H1 (cell line): ENCODE data around the gene GRK3. TPM values are rescaled to one million over a fixed set of nuclear protein-coding genes. Genes with fewer than 3 reads are reported as not detected.

Experiments used
- CTCF ChIA-PET: fragments of 300-600 bp; sonication (Branson Sonifier 250); formaldehyde crosslinking; loops from one replicate; lab custom pipeline; 2021; ENCODE audit not compliant: partially characterized antibody; lab: Charles Lee
- POLR2A ChIA-PET: fragments of 300-600 bp; sonication (Branson Sonifier 250); formaldehyde crosslinking; loops from one replicate; lab custom pipeline; 2021; ENCODE audit warnings: inconsistent platforms; ENCODE audit not compliant: partially characterized antibody; lab: Charles Lee
- DNase-seq, 2 experiments: peaks; one replicate each; pipeline versions ENCODE4 v3.0.0 to v3.0.0-alpha.2; 2010 to 2022; ENCODE audit warnings: low spot score in 2 of 2, low read depth in 1 of 2, mixed read lengths in 1 of 2
- FAIRE-seq: peaks from 2 replicates; lab custom pipeline; 2011; peaks lifted over from hg19 to GRCh38; lab: Jason Lieb, UNC
- H2AFZ ChIP-seq: 2 replicates; pipeline ENCODE4 v1.8.1; 2012; ENCODE audit warnings: low read length, inconsistent platforms
- H2AK5ac ChIP-seq: 2 replicates; pipeline ENCODE4 v1.6.1; 2013; ENCODE audit warnings: low read depth, low read length
- H2BK120ac ChIP-seq: replicated peaks from 2 replicates; pipeline ENCODE3; 2013; ENCODE audit warnings: low read depth, low read length, inconsistent platforms
- H2BK12ac ChIP-seq: 2 replicates; pipeline ENCODE4 v1.6.1; 2013; ENCODE audit warnings: low read depth, low read length
- H2BK15ac ChIP-seq: 2 replicates; pipeline ENCODE4 v1.6.1; 2013; ENCODE audit warnings: low read length
- H2BK20ac ChIP-seq: 2 replicates; pipeline ENCODE4 v1.6.1; 2013; ENCODE audit warnings: low read length
- H2BK5ac ChIP-seq: 2 replicates; pipeline ENCODE4 v1.6.1; 2013; ENCODE audit warnings: low read depth, low read length
- H3K14ac ChIP-seq: 2 replicates; pipeline ENCODE4 v1.6.1; 2013; ENCODE audit warnings: inconsistent platforms; ENCODE audit not compliant: insufficient read length
- H3K18ac ChIP-seq: 2 replicates; pipeline ENCODE4 v1.6.1; 2013; ENCODE audit warnings: low read length; ENCODE audit errors: extremely low read depth
- H3K23ac ChIP-seq: 2 replicates; pipeline ENCODE4 v1.6.1; 2013; ENCODE audit warnings: inconsistent platforms; ENCODE audit not compliant: insufficient read length
- H3K23me2 ChIP-seq: 2 replicates; pipeline ENCODE4 v1.6.1; 2013; ENCODE audit warnings: low read depth, low read length
- H3K27ac ChIP-seq: 2 replicates; pipeline ENCODE4 v1.6.1; 2011; ENCODE audit warnings: low read depth, low read length, inconsistent platforms
- H3K27me3 ChIP-seq, 4 experiments: replicated peaks in 1 of 4; 1 replicate in 1 of 4; 2 replicates in 3 of 4; pipeline versions ENCODE4 v1.6.1 to v1.8.1; 2011 to 2013; ENCODE audit warnings: low read length in 3 of 4, mild to moderate bottlenecking in 3 of 4, inconsistent platforms in 2 of 4, mixed read lengths in 2 of 4, moderate library complexity in 1 of 4; ENCODE audit not compliant: control insufficient read depth in 3 of 4, insufficient read depth in 3 of 4; ENCODE audit errors: extremely low read depth in 1 of 4
- H3K36me3 ChIP-seq, 4 experiments: 2 replicates each; pipeline versions ENCODE4 v1.6.1 to v1.8.1; 2011 to 2013; ENCODE audit warnings: mild to moderate bottlenecking in 4 of 4, low read length in 3 of 4, moderate library complexity in 2 of 4, control low read depth in 1 of 4, inconsistent platforms in 1 of 4; ENCODE audit not compliant: insufficient read depth in 4 of 4, control insufficient read depth in 2 of 4
- H3K4ac ChIP-seq: replicated peaks from 2 replicates; pipeline ENCODE3; 2013; ENCODE audit warnings: low read length, low read depth, mixed read lengths, inconsistent platforms; ENCODE audit not compliant: insufficient read length
- H3K4me1 ChIP-seq, 4 experiments: replicated peaks in 1 of 4; 1 replicate in 1 of 4; 2 replicates in 3 of 4; pipeline versions ENCODE4 v1.6.1 to v1.8.1; 2011 to 2013; ENCODE audit warnings: low read length in 3 of 4, inconsistent platforms in 2 of 4, mixed read lengths in 1 of 4; ENCODE audit not compliant: insufficient read depth in 4 of 4, control insufficient read depth in 3 of 4
- H3K4me2 ChIP-seq, 2 experiments: 2 replicates each; pipeline versions ENCODE4 v1.6.1 to v1.8.1; 2011 to 2013; ENCODE audit warnings: low read depth in 2 of 2, low read length in 2 of 2, control low read depth in 1 of 2, inconsistent platforms in 1 of 2, mild to moderate bottlenecking in 1 of 2; ENCODE audit not compliant: insufficient read depth in 1 of 2
- H3K4me3 ChIP-seq, 4 experiments: fragments of 200-600, 300-600 bp in 1 of 4; sonication (generic), shearing (Covaris generic), sonication (Bioruptor Twin) in 1 of 4; 2 replicates each; pipeline versions ENCODE4 v1.5.1 to v1.8.1; 2011 to 2016; ENCODE audit warnings: low read length in 4 of 4, low read depth in 3 of 4, control low read depth in 2 of 4, inconsistent platforms in 2 of 4, mild to moderate bottlenecking in 2 of 4, mixed read lengths in 1 of 4, moderate library complexity in 1 of 4; ENCODE audit not compliant: insufficient read depth in 2 of 4; ENCODE audit errors: extremely low read depth in 1 of 4
- H3K56ac ChIP-seq: replicated peaks from 2 replicates; pipeline ENCODE3; 2013; ENCODE audit warnings: low read depth, mild to moderate bottlenecking, mixed read lengths, low read length, inconsistent platforms; ENCODE audit not compliant: insufficient read length
- H3K79me1 ChIP-seq: 2 replicates; pipeline ENCODE4 v1.6.1; 2013; ENCODE audit warnings: low read depth, low read length, control low read depth
- H3K79me2 ChIP-seq, 2 experiments: 2 replicates each; pipeline versions ENCODE4 v1.6.1 to v1.8.1; 2012 to 2013; ENCODE audit warnings: low read length in 2 of 2, mild to moderate bottlenecking in 2 of 2, inconsistent platforms in 1 of 2; ENCODE audit not compliant: insufficient read depth in 2 of 2, control insufficient read depth in 1 of 2
- H3K9ac ChIP-seq, 4 experiments: replicated peaks in 1 of 4; 1 replicate in 1 of 4; 2 replicates in 3 of 4; pipeline versions ENCODE4 v1.6.1 to v1.8.1; 2011 to 2013; ENCODE audit warnings: low read depth in 3 of 4, low read length in 3 of 4, control low read depth in 2 of 4, mild to moderate bottlenecking in 2 of 4, moderate library complexity in 2 of 4, inconsistent platforms in 1 of 4; ENCODE audit errors: extremely low read depth in 1 of 4
- H3K9me3 ChIP-seq, 2 experiments: 2 replicates each; pipeline versions ENCODE4 v1.6.1 to v1.8.1; 2012 to 2013; ENCODE audit warnings: mild to moderate bottlenecking in 2 of 2, moderate library complexity in 2 of 2, control low read depth in 1 of 2, inconsistent platforms in 1 of 2, low read depth in 1 of 2, low read length in 1 of 2, mixed read lengths in 1 of 2; ENCODE audit not compliant: insufficient read depth in 2 of 2
- H4K20me1 ChIP-seq, 2 experiments: replicated peaks in 1 of 2; 2 replicates each; pipeline versions ENCODE3 to v1.8.1; 2011 to 2013; ENCODE audit warnings: inconsistent platforms in 2 of 2, low read length in 2 of 2, mild to moderate bottlenecking in 1 of 2; ENCODE audit not compliant: insufficient read depth in 2 of 2, control insufficient read depth in 1 of 2
- H4K5ac ChIP-seq: 2 replicates; pipeline ENCODE4 v1.6.1; 2013; ENCODE audit warnings: low read length, low read depth, mixed read lengths, inconsistent platforms; ENCODE audit not compliant: insufficient read length
- H4K8ac ChIP-seq: 2 replicates; pipeline ENCODE4 v1.8.0; 2013; ENCODE audit warnings: mild to moderate bottlenecking, moderate library complexity, low read length, inconsistent platforms; ENCODE audit not compliant: insufficient read depth; ENCODE audit errors: extremely low read depth
- H4K91ac ChIP-seq: replicated peaks from 2 replicates; pipeline ENCODE3; 2013; ENCODE audit warnings: low read length, mixed read lengths, inconsistent platforms; ENCODE audit not compliant: insufficient read length
- SP2 ChIP-seq: IDR thresholded peaks from 2 replicates; pipeline ENCODE4 v1.6.1; 2012; ENCODE audit warnings: mild to moderate bottlenecking, low read length, inconsistent platforms
- SRF ChIP-seq: IDR thresholded peaks from 2 replicates; pipeline ENCODE4 v1.6.1; 2011; ENCODE audit warnings: mild to moderate bottlenecking, low read depth, low read length, moderate library complexity
- WGBS, 2 experiments: shearing (Covaris generic) in 1 of 2; methylation state at CpG; one replicate each; pipeline versions ENCODE4 v1.1.6 to v1.1.7; 2013 to 2015; ENCODE audit warnings: low lambda C conversion rate in 2 of 2, mixed read lengths in 2 of 2, inconsistent platforms in 1 of 2, low coverage in 1 of 2, missing lambda C conversion rate in 1 of 2; ENCODE audit not compliant: insufficient replicate concordance in 2 of 2, insufficient coverage in 1 of 2, insufficient read length in 1 of 2; ENCODE audit errors: extremely low coverage in 1 of 2, missing lambda C conversion rate in 1 of 2; 5-methylcytosine and 5-hydroxymethylcytosine counted together
- polyA plus RNA-seq, 7 experiments: library from polyadenylated mRNA; depleted of rRNA in 3 of 7; stranded (reverse) in 5 of 7; unstranded in 2 of 7; fragments of >200 nt in 5 of 7; fragments of 200-250 nt in 2 of 7; gene quantifications; 1 replicate in 5 of 7; 2 replicates in 1 of 7; 4 replicates in 1 of 7; pipeline versions ENCODE4 v1.2.1 to v1.2.3, GENCODE V29; 2011 to 2013; ENCODE audit warnings: missing spikeins in 2 of 7, mixed read lengths in 2 of 7
- total RNA-seq: library from RNA; stranded (reverse); fragmentation: NEBNext Ultra II Directional; extraction: Animal tissue kit (Norgen Biotek cat#: 25700); gene quantifications from 2 replicates; pipeline ENCODE4 v1.2.1, GENCODE V29; 2021

The GRK3 gene
- total and polyA plus RNA-seq, 2 of the 8 experiments (the other 6 are each of a cell fraction or from before 2014, with no cell fraction given): 7.5 to 35.3 TPM

GRCh38 chr22:25540908-25541660 lies 23.4 kb upstream of the GRK3 start:
- H2BK12ac ChIP-seq: no peak overlapping the region
- H3K79me2 ChIP-seq: no peaks in the 10 kb centered on the region
- H2BK20ac ChIP-seq: no peak overlapping the region
- H2BK5ac ChIP-seq: no peak overlapping the region
- no peak overlapping the region for H4K5ac ChIP-seq
- H2AK5ac ChIP-seq: no peak overlapping the region
- no peak overlapping the region for H3K14ac ChIP-seq
- FAIRE-seq: no peak
- H3K9me3 ChIP-seq: no peaks in the 10 kb centered on the region; a peak in 1 of 4 replicates
- H3K9ac ChIP-seq: no peak overlapping the region
- no peaks in the 10 kb centered on the region for H3K79me1 ChIP-seq
- H4K20me1 ChIP-seq: no peaks in the 10 kb centered on the region
- H2AFZ ChIP-seq: no peak overlapping the region
- H4K8ac ChIP-seq: no peak overlapping the region
- ChIA-PET POLR2A (no interaction called here), CTCF (interaction anchor here (1.5 kb wide), 1 partner anchor 179 kb away, joined by 6 read pairs; no protein-coding TSS in a partner anchor)
- H3K4me2 ChIP-seq: no peak overlapping the region
- no peak overlapping the region for H3K18ac ChIP-seq
- H3K4ac ChIP-seq: no peak overlapping the region
- 95% methylated on average over 4 of the region's 4 CpGs; no CpG with 5 or more reads in 1 of the 2 experiments for WGBS, 2 experiments
- H3K4me1 ChIP-seq: no peaks in the 10 kb centered on the region
- TF ChIP-seq SRF (no peak), SP2 (0 out of 2 replicates have a peak, but pooled peaks have one; percentile 6)
- no peaks in the 10 kb centered on the region; a peak in 1 of 7 replicates for H3K27me3 ChIP-seq
- H3K23ac ChIP-seq: no peak overlapping the region
- DNase-seq: no peak
- no peak overlapping the region for H2BK15ac ChIP-seq
- H3K56ac ChIP-seq: no peak overlapping the region
- H2BK120ac ChIP-seq: no peak overlapping the region
- no peak overlapping the region for H3K27ac ChIP-seq
- no peaks in the 10 kb centered on the region; the same call in 1 of the 2 replicates for H3K23me2 ChIP-seq
- no peak overlapping the region for H3K4me3 ChIP-seq
- no peaks in the 10 kb centered on the region for H3K36me3 ChIP-seq
- no peak overlapping the region for H4K91ac ChIP-seq
